GM12865 (cell line): Measurements from ENCODE around the gene NNMT.

Experiments
- DNase-seq: peaks from one replicate; pipeline ENCODE4 v3.0.0; 2010; ENCODE audit warnings: low read depth
- H3K4me3 ChIP-seq: 2 replicates; pipeline ENCODE4 v1.5.1; 2011; ENCODE audit warnings: mild to moderate bottlenecking, low read depth, low read length, control low read depth
- CTCF ChIP-seq: IDR thresholded peaks from 2 replicates; pipeline ENCODE4 v1.5.1; 2011; ENCODE audit warnings: low read length, control low read depth, low read depth, inconsistent platforms; ENCODE audit not compliant: insufficient read depth; ENCODE audit errors: missing control alignments

Gene NNMT

GRCh38 chr11:114253771-114254170, 42.4 kb upstream of the NNMT start:
- no peak for TF ChIP-seq CTCF

GRCh38 chr11:114254571-114255146, 41.5 kb upstream of the NNMT start:
- no peak for TF ChIP-seq CTCF
- H3K4me3 ChIP-seq = no peak overlapping the region
- no peak for DNase-seq

More at GRCh38 chr11:114253771-114254170, 42.4 kb upstream of the NNMT start:
- DNase-seq = no peak
- no peak overlapping the region for H3K4me3 ChIP-seq

- TF ChIP-seq CTCF = no peak
Observed at GRCh38 chr11:114255289-114255688, 40.9 kb upstream of the NNMT start.

GRCh38 chr11:114256176-114256966, 39.8 kb upstream of the NNMT start:
- TF ChIP-seq CTCF = no peak
- no peak for DNase-seq
- no peak overlapping the region for H3K4me3 ChIP-seq

More at GRCh38 chr11:114255289-114255688, 40.9 kb upstream of the NNMT start:
- H3K4me3 ChIP-seq = no peak overlapping the region
- DNase-seq = no peak

GRCh38 chr11:114256967-114257286, 39.3 kb upstream of the NNMT start:
- TF ChIP-seq CTCF = no peak
- DNase-seq = no peak
- H3K4me3 ChIP-seq = no peak overlapping the region

- H3K4me3 ChIP-seq = no peak overlapping the region
- DNase-seq = no peak
- no peak for TF ChIP-seq CTCF
Observed at GRCh38 chr11:114257621-114258558, 38.3 kb upstream of the NNMT start.
